NB4 (cell line): ENCODE data around the gene KATNAL2.

Experiments used
- DNase-seq: peaks from one replicate; pipeline ENCODE4 v3.0.0; 2010; ENCODE audit warnings: low read depth
- H3K4me3 ChIP-seq: one replicate; pipeline ENCODE4 v1.5.1; 2011; ENCODE audit warnings: mild to moderate bottlenecking, low read depth, low read length, moderate library complexity
- MYC ChIP-seq: IDR thresholded peaks from 2 replicates; pipeline ENCODE4 v1.6.1; 2011; ENCODE audit warnings: low read depth, low read length
- POLR2A ChIP-seq: IDR thresholded peaks from 2 replicates; pipeline ENCODE4 v1.6.1; 2011; ENCODE audit warnings: mild to moderate bottlenecking; ENCODE audit not compliant: insufficient read length; ENCODE audit errors: extremely low read depth
- TF ChIP-seq, protein P1 (sequence below): IDR thresholded peaks from 2 replicates; pipeline ENCODE4 v1.6.1; 2011; ENCODE audit warnings: low read depth, low read length
- TF ChIP-seq, protein P2 (sequence below): IDR thresholded peaks from one replicate; pipeline ENCODE4 v1.5.1; 2012; ENCODE audit warnings: low read depth, low read length

KATNAL2 gene

DNA sequence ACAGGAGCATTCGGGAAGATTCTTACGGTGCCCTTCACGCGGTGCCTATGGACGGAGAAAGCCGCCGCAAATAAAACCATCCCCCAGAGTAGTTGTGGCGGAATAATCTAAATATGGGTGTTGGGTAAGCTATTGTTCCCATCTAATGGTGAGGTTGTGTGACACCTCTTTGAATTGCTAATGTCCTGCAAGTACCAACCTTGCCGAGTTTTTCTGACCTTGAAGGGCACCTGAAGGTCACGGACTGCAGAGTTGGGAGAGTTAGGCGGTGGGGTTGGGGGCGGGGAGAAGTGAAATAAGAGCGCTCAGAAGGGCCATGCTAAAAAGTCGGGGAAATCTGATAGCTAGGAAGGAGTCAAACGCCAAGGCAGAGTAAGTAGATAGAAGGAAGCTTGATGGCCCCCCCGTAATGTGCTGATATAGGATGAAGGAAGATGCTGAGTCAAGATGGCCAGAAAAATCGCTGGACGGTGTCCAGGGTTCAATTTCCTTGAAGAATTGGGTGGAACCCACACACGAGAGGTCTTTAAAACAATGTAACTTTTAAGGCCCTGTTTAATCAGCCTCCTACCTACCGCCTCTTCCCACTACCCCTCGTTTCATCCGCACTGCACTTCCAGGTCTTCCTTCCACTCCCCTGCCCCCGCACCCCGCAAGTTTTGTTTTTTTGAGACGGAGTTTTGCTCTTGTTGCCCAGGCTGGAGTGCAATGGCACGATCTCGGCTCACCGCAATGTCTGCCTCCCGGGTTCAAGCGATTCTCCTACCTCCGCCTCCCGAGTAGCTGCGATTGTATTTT is 600 bp downstream of the KATNAL2 start:
- DNase-seq = peak; percentile 50
- TF ChIP-seq, protein P1, sequence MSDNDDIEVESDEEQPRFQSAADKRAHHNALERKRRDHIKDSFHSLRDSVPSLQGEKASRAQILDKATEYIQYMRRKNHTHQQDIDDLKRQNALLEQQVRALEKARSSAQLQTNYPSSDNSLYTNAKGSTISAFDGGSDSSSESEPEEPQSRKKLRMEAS = no peak
- TF ChIP-seq, protein P2, sequence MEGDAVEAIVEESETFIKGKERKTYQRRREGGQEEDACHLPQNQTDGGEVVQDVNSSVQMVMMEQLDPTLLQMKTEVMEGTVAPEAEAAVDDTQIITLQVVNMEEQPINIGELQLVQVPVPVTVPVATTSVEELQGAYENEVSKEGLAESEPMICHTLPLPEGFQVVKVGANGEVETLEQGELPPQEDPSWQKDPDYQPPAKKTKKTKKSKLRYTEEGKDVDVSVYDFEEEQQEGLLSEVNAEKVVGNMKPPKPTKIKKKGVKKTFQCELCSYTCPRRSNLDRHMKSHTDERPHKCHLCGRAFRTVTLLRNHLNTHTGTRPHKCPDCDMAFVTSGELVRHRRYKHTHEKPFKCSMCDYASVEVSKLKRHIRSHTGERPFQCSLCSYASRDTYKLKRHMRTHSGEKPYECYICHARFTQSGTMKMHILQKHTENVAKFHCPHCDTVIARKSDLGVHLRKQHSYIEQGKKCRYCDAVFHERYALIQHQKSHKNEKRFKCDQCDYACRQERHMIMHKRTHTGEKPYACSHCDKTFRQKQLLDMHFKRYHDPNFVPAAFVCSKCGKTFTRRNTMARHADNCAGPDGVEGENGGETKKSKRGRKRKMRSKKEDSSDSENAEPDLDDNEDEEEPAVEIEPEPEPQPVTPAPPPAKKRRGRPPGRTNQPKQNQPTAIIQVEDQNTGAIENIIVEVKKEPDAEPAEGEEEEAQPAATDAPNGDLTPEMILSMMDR = no peak
- peak; percentile 7 for TF ChIP-seq POLR2A
- no peak for TF ChIP-seq MYC
- peak overlapping the region; percentile 78 for H3K4me3 ChIP-seq

DNA sequence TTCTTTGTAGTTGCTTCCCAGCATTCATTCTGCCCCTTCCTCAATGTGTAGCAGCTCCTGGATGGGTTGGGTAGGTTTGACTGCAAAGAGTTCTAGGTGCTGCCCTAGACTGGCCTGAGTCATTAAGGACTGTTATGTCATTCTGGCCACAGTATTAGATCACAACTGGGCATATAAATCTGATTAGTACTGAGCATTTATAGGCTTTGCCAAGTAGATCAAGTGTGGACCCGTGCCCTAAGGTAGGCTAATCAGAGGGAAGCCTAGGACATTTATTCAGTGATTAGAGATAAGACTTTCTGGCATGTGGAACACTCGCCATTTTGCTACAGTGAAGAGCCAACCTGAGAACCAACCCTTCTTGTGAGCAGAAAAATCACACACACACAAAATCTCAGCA is 2.7 kb downstream of the KATNAL2 start:
- H3K4me3 ChIP-seq = no peak overlapping the region
- TF ChIP-seq POLR2A = no peak
- no peak for TF ChIP-seq MYC
- TF ChIP-seq, protein P1 = no peak
- TF ChIP-seq, protein P2 = no peak
- no peak for DNase-seq

DNA sequence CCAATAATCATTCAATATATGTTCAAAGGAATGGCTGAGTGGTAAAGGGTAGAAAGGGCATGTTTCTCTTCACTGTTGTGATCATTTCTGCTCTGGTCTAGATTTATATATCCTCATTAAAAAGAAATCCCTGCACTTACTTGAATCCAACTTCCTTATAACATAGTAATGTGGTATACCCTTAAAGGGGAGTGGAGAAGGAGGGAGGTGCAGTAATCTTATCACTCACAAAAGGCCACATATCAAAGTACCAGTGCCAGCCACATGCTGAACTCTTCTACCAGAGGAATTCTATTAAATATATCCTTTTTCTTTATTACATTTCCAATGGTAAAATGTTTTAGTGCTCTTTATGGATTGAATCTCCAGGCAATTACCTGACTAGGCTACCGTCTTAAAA is 3.3 kb downstream of the KATNAL2 start:
- no peak for TF ChIP-seq POLR2A
- TF ChIP-seq, protein P2 = no peak
- no peak for DNase-seq
- H3K4me3 ChIP-seq = no peak overlapping the region

DNA sequence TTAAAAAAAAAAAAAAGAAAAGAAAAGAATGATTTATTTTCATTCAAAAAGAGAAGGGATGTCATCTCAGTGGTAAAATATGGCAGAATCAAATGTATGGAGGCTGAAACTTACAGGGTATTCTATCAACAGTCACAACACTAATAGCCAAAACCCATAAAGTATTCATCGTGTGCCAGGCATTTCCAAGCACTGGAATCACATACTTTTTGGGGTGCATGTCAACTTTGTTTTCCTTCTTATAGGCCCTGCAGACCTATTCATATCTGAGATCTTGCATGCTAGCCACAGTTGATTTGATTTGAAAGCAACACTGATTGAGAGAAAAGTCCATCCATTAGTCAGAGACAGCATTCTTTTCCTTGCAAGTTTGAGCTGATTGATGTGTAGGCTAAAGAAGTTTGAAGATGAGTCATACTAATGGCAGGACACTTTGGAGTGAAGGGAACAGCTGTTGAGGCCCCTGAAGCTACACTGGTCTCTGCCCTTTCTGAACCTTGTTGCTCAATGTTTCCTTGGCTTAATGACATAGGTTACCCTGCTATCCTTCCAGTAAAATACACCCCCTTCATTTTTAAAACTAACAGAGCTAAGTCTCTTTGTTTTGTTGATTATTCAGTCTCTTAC is 22.0 kb downstream of the KATNAL2 start:
- no peak overlapping the region for H3K4me3 ChIP-seq
- TF ChIP-seq MYC (no peak), POLR2A (no peak)
- TF ChIP-seq, protein P1 = no peak
- TF ChIP-seq, protein P2 = no peak
- peak; percentile 53 for DNase-seq

DNA sequence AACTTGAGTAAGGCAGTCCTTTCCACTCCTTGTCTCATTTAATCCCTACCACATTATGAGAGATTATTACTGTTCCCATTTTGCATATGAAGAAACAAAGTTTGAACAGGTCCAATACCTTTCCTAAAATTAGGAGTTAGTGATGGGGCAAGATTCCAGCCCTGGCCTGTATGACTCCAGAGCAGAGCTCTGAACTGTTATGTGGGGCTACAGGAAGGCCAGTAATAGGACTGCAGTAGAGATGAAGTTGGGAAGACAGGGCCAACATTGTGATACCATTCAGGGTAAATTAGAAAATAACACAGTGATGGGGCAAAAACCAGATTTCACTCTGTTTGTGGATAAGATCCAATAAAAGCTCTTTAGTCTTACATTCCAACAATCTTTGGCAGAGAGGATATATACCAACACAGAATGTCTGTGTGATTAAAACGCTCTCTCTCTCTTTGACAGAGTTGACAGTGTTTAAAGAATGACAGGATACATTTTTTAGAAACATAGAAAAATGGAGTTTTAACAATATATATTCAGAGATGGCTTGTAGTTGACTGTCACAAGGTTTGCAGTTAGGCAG is 22.7 kb downstream of the KATNAL2 start:
- H3K4me3 ChIP-seq = no peak overlapping the region
- TF ChIP-seq MYC (no peak), POLR2A (no peak)
- TF ChIP-seq, protein P2 = no peak
- TF ChIP-seq, protein P1 = no peak
- no peak for DNase-seq
